Mucosa of descending colon (tissue), 3 donors: Measurements from ENCODE around the gene TLE2. TPM values are rescaled to one million over a fixed set of nuclear protein-coding genes. Genes with fewer than 3 reads are reported as not detected.

Source experiments
- ATAC-seq: fragments of 200-7000 bp; cut with Tn5 transposase; one replicate; pipeline ENCODE4 v1.9.1; 2020; ENCODE audit warnings: mild to moderate bottlenecking, moderate library complexity
- DNase-seq, 3 donors: peaks; one replicate each; pipeline ENCODE4 v3.0.0-alpha.2; 2020
- H3K36me3 ChIP-seq: fragments of 200-600 bp; one replicate; pipeline ENCODE4 v1.8.0; 2021; ENCODE audit warnings: low read depth, mild to moderate bottlenecking
- H3K4me1 ChIP-seq: fragments of 200-600 bp; one replicate; pipeline ENCODE4 v1.8.0; 2021; ENCODE audit warnings: low read depth, mild to moderate bottlenecking
- H3K4me3 ChIP-seq: fragments of 200-600 bp; one replicate; pipeline ENCODE4 v1.8.0; 2021; ENCODE audit warnings: mild to moderate bottlenecking
- H3K9me3 ChIP-seq: fragments of 200-600 bp; one replicate; pipeline ENCODE4 v1.8.0; 2021; ENCODE audit warnings: mild to moderate bottlenecking
- CTCF ChIP-seq: fragments of 200-600 bp; IDR thresholded peaks from one replicate; pipeline ENCODE4 v1.8.0; 2022; ENCODE audit warnings: antibody characterized with exemption, mild to moderate bottlenecking
- intact Hi-C, 2 donors: fragments of 100-400 bp; cut with DNase I in 1 of 2; cut with micrococcal nuclease in 1 of 2; formaldehyde crosslinking; loops; one replicate each; pipeline versions ENCODE4 v1.11.0 to v1.11.1; 2022; cut with DNase I, micrococcal nuclease
- long read RNA-seq, 2 donors: library from polyadenylated mRNA; unstranded; transcript quantifications; one replicate each; pipeline ENCODE4 v2.0.0, GENCODE V29; 2019 to 2021
- total RNA-seq, 3 donors: library from RNA; stranded (reverse); fragmentation: NEBNext Ultra II Directional in 2 of 3; extraction: Animal tissue kit (Norgen Biotek cat#: 25700) in 2 of 3; gene quantifications; one replicate each; pipeline versions ENCODE4 v1.2.1 to v1.2.4, GENCODE V29; 2021 to 2023
- donor health status: DM: no; HTN: no; CAD: no; lungs with moderate emphysema.
- donor health status: DM: no; HTN: no; CAD: no.
- donor health status: DM: no; HTN: yes; CAD: no.

TLE2 gene
- total RNA-seq: 10 to 100 TPM; 40.0 to 66.5 (median 63.5) TPM
- long read RNA-seq, donor 1, partial matches to known transcripts: 37 of 287 reads
- long read RNA-seq, donor 1, other reads (novel, unspliced or antisense): 250 of 287 reads
- long read RNA-seq, donor 2, partial matches to known transcripts: 1 of 9 reads
- long read RNA-seq, donor 2, other reads (novel, unspliced or antisense): 8 of 9 reads

- no peak for TF ChIP-seq CTCF
- peaks cover 9% of the 10 kb centered on the region for H3K4me1 ChIP-seq
- intact Hi-C loops: no loop called here
- no peaks in the 10 kb centered on the region for H3K36me3 ChIP-seq
- peak; percentile 4 for ATAC-seq
- no peak for DNase-seq
- H3K9me3 ChIP-seq: no peaks in the 10 kb centered on the region
- peak within 1 kb of the TSS; percentile 34 for H3K4me3 ChIP-seq
Measured at GRCh38 chr19:3029065-3029923, at the start of gene TLE2. TLE2 (minus strand) TSS chr19:3029280; CDS start chr19:3028904, 376 bp downstream.

GRCh38 chr19:3075605-3076431, 46.7 kb upstream of the TLE2 start:
- peak; percentile 85 for TF ChIP-seq CTCF
- H3K4me1 ChIP-seq: peaks cover 18% of the 10 kb centered on the region
- DNase-seq (peak; percentile 67 to 86 (median 80)), ATAC-seq (peak; percentile 88)
- no peak overlapping the region for H3K4me3 ChIP-seq
- intact Hi-C loops: no loop called here
- H3K36me3 ChIP-seq: no peaks in the 10 kb centered on the region
- H3K9me3 ChIP-seq: no peaks in the 10 kb centered on the region

GRCh38 chr19:3073931-3074595, 45.0 kb upstream of the TLE2 start:
- Histone ChIP-seq H3K4me3 (no peak overlapping the region), H3K36me3 (no peaks in the 10 kb centered on the region), H3K4me1 (peaks cover 10% of the 10 kb centered on the region), H3K9me3 (no peaks in the 10 kb centered on the region)
- intact Hi-C loops: no loop called here
- TF ChIP-seq CTCF: no peak
- no peak for ATAC-seq
- no peak for DNase-seq

GRCh38 chr19:3073159-3073563, 44.1 kb upstream of the TLE2 start:
- Histone ChIP-seq H3K36me3 (no peaks in the 10 kb centered on the region), H3K4me3 (no peak overlapping the region), H3K9me3 (no peaks in the 10 kb centered on the region), H3K4me1 (peaks cover 10% of the 10 kb centered on the region)
- intact Hi-C loops: no loop called here
- ATAC-seq: peak; percentile 75
- no peak for DNase-seq
- no peak for TF ChIP-seq CTCF

- intact Hi-C loops: no loop called here
- Histone ChIP-seq H3K4me1 (peaks cover 10% of the 10 kb centered on the region), H3K4me3 (no peak overlapping the region), H3K36me3 (no peaks in the 10 kb centered on the region), H3K9me3 (no peaks in the 10 kb centered on the region)
- ATAC-seq: no peak
- no peak for TF ChIP-seq CTCF
- DNase-seq: no peak
Measured at GRCh38 chr19:3071768-3072167, 42.7 kb upstream of the TLE2 start.
